GM21717 (cell line): Measurements from ENCODE around the gene DENND4A.
A peak's percentile ranks its signal among the peaks of the same experiment; 100 is the strongest.
"Not testable (repeated sequence)": the region's sequence is repeated elsewhere in the genome, so short reads cannot be mapped to it uniquely, and the experiment has no call there.

Experiments used
- ATAC-seq: cut with Tn5 transposase; IDR thresholded peaks from one replicate; pipeline ENCODE4 v1.9.1; 2021; ENCODE audit warnings: mild to moderate bottlenecking, moderate library complexity; ENCODE audit not compliant: unreplicated experiment

Gene DENND4A

DNA sequence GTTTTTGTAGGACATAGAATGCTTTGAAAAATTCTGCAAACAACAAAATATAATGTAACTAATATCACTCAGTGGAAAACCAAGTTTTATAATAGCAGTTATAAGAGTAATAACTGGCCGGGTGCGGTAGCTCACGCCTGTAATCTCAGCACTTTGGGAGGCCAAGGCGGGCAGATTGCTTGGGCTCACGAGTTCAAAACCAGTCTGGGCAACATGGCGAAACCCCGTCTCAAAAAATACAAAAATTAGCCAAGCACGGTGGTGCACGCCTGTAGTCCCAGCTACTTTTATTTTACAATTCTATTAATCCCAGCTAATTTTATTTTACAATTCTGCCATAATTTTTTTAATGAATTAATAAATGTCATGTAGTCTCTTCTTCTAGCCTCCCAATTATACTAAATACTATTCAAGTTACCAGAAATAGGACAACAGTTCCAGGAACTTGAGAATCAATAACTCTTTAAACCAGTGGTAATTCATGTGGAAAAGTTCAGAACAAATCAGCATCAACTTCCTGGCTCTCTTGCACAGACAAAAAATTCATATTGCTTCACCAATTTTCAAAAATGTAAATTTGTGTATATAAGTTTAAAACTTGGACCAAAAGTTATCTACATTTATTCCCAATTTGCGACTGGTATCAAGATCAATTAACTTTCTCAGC lies 2.2 kb downstream of the DENND4A start:
- no peak for ATAC-seq

- ATAC-seq: no peak
Observed at GRCh38 chr15:65789105-65789504, 3.0 kb downstream of the DENND4A start.

DNA sequence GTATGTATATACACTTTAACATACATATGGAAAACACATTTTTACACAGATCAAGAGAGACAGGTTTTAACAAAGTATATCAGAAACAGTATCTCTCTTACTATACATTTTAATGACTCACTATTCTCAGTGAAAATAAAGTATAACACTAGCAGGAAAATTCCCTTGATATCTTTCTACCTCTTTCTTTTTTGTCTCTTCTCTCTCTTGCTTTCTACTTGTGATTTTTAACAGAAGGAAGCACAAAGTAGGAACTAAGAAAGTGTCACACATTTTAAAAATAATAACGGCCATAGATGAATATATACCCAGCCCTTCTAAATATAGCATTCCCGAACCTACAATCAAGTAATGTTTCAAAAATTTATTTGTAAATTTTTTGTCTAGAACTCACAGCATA lies 4.8 kb downstream of the DENND4A start:
- ATAC-seq: no peak

- ATAC-seq: no peak
Observed at GRCh38 chr15:65785151-65785550, 6.9 kb downstream of the DENND4A start.

GRCh38 chr15:65783872-65784271 lies 8.2 kb downstream of the DENND4A start:
- ATAC-seq: no peak

DNA sequence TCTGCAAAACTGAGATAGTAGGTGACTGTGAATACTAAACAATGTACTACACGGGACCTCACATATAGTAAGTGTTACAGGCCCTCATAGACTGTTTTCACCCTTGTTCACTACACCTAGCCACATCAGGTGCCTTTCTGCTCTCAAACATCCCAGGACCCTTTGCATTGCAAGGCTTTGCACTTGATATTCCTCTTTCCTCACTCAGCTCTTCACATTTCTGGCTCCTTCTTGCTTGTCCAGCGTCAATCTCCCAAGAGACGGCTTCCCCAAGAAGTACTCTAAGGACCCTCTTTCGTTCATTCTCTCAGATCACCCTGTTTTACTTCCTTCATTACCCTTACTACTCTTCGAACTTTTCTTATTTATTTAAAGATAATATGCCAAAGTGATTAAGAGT lies 10.0 kb downstream of the DENND4A start:
- no peak for ATAC-seq

GRCh38 chr15:65778701-65779100 lies 13.4 kb downstream of the DENND4A start:
- ATAC-seq: not testable (repeated sequence)

- ATAC-seq: no peak
Observed at GRCh38 chr15:65778269-65778668, 13.8 kb downstream of the DENND4A start.

DNA sequence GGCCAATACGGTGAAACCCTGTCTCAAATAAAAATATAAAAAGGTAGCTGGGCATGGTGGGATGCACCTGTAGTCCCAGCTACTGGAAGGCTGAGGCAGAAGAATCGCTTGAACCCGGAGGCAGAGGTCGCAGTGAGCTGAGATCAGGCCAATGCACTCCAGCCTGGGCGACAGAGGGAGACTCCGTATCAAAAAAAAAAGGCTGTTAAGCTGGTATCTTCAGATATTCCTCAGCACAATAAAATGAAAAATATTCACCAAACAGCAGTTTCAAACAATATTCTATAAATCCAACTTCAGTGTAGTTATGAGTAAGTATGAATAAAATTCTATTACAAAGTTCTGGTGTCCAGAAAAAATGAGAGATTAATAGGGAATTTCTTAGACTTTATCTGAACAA lies 14.2 kb downstream of the DENND4A start:
- ATAC-seq: no peak

GRCh38 chr15:65777053-65777452 lies 15.0 kb downstream of the DENND4A start:
- no peak for ATAC-seq

DNA sequence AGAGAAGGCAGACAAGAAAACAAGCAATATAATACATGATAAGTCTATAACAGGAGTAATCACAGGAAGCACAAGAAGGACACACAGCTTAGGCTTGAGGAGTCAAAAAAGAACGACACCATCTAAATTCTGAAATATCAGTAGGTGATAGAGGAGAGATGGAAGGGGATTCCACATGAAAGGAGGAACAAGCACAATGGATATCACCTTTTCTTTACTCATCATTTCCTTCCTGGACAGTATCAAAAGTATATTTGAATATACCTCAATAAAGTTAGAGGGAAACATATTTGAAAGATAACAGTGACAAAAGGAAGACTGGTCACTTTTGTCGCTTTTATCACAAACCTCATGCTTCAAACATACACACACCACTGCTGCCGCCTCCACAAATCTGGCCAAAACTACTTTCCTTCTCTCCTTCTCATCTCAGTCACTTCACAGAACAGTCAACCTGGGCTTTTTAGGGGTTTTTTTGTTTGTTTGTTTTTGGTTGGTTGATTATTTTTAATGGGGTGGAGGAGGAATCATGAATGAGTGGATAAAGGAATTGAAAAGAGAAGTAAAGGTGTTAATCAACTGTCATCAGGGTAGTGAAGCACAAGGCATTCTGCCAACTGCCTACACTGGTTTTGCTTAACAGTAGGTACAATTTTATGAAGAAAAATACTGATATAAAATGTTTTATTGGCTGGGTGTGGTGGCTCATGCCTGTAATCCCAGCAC lies 18.5 kb downstream of the DENND4A start:
- ATAC-seq: peak; percentile 45

GRCh38 chr15:65772930-65773329 lies 19.2 kb downstream of the DENND4A start:
- peak; percentile 10 for ATAC-seq

GRCh38 chr15:65771870-65772269 lies 20.2 kb downstream of the DENND4A start:
- no peak for ATAC-seq

GRCh38 chr15:65769482-65769881 lies 22.6 kb downstream of the DENND4A start:
- no peak for ATAC-seq

- ATAC-seq: no peak
Observed at GRCh38 chr15:65767895-65768294, 24.2 kb downstream of the DENND4A start.

DNA sequence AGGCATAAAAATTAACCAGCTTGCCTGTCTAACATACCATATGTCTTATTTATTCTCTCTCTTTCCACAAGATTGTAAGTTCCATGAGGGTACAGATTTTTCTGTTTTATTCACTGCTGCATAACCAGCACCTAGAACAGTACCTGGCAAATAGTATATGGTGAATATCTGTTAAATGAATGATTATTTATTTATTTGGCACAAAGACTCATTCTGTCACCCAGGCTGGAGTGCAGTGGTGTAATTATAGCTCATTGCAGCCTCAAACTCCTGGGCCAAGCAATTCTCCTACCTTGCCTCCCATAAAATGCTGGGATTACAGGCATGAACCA lies 24.9 kb downstream of the DENND4A start:
- no peak for ATAC-seq

DNA sequence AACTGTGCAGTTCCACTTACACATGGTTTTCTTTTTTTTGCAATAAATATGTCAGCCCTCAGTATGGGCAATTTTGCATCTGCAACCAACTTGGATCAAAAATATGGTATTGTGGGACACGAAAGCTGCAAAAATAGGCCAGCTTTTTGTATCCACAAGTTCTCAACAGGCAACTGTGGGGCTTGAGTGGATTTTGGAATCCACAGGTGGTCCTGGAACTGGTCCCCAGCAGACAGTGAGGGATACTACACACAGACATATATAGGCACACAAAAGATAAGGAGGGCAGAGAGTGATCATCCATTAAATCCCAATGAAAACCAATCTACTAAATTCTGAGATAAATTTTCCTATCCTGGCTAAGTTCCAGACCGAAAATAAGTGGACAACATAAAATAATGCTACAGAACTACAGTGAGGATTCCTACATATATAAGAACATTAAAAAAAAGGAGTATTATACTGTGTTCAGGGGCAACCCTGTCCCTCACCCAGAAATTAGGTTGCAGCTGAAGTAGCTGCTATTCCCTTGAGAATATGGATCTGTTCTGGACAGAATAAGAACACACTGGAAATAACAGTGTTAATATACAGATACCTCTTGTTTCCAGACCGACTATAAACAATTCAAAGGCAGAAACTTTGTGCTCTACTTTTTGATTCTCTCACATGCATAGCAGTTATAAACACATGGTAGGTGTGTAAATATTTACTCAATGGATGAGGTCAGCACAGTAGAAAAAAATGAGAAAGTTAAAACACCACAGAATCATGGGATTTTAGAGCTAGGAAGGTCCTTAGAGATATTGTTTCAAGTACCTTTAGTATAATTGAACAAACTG lies 25.4 kb downstream of the DENND4A start:
- no peak for ATAC-seq

DNA sequence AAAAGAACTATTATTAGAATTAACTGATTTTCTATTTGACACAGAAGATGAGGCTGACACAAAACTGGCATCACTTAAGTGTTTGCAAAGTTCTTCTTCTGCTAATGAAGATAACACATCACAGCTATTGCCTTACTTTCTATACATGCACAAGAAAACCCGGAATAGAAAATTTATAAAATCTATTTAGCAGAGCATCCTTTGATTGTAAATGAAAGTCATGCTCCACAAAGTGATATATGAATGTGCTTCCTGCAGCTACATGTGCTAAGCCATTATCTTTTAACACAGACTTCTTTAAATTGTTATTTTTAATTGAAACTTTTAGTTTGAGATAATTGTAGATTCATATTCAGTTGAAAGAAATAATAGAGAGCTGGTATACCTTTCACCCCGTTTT lies 27.0 kb downstream of the DENND4A start:
- ATAC-seq: no peak

GRCh38 chr15:65762914-65763787 lies 28.9 kb downstream of the DENND4A start:
- no peak for ATAC-seq

GRCh38 chr15:65762399-65762798 lies 29.7 kb downstream of the DENND4A start:
- ATAC-seq: no peak
